GM12878 (cell line): ENCODE results near the gene CCDC80. TPM values are rescaled to one million over a fixed set of nuclear protein-coding genes. Genes with fewer than 3 reads are reported as not detected.

Source experiments
- CBFB ChIP-seq: IDR thresholded peaks from 2 replicates; pipeline ENCODE4 v1.6.1; 2016; ENCODE audit warnings: antibody characterized with exemption, low read depth
- CUX1 ChIP-seq: IDR thresholded peaks from 2 replicates; pipeline ENCODE4 v1.6.1; 2012; ENCODE audit warnings: improper control_type of control experiment, low read depth, low read length; ENCODE audit not compliant: insufficient replicate concordance
- E2F8 ChIP-seq: fragments of 450-650 bp; IDR thresholded peaks from 2 replicates; pipeline ENCODE4 v1.6.1; 2018; ENCODE audit warnings: mild to moderate bottlenecking, low read depth, moderate library complexity; ENCODE audit not compliant: partially characterized antibody
- EGR1 ChIP-seq, 2 experiments: IDR thresholded peaks; 1 replicate in 1 of 2; 2 replicates in 1 of 2; pipeline ENCODE4 v1.6.1; 2011 to 2012; ENCODE audit warnings: low read depth in 2 of 2, low read length in 2 of 2, borderline replicate concordance in 1 of 2, mild to moderate bottlenecking in 1 of 2, moderate library complexity in 1 of 2
- EP300 ChIP-seq, 2 experiments: fragments of 150-350 bp in 1 of 2; IDR thresholded peaks; 2 replicates each; pipeline ENCODE4 v1.6.1; 2011 to 2012; ENCODE audit warnings: low read depth in 2 of 2, low read length in 2 of 2, borderline replicate concordance in 1 of 2, improper control_type of control experiment in 1 of 2, inconsistent platforms in 1 of 2; ENCODE audit not compliant: control insufficient read depth in 1 of 2
- MAX ChIP-seq: IDR thresholded peaks from 2 replicates; pipeline ENCODE4 v1.6.1; 2012; ENCODE audit warnings: low read depth, low read length, improper control_type of control experiment
- MTA3 ChIP-seq: IDR thresholded peaks from 2 replicates; pipeline ENCODE4 v1.6.1; 2012; ENCODE audit warnings: low read length, inconsistent platforms, borderline replicate concordance
- NFYA ChIP-seq: IDR thresholded peaks from 2 replicates; pipeline ENCODE4 v1.6.1; 2011; ENCODE audit warnings: low read depth, mild to moderate bottlenecking, low read length, improper control_type of control experiment, borderline replicate concordance
- PRDM15 ChIP-seq: fragments of 450-650 bp; formaldehyde crosslinking; IDR thresholded peaks from 2 replicates; pipeline ENCODE4 v1.4.0; 2020; ENCODE audit warnings: mild to moderate bottlenecking, moderate library complexity
- RAD21 ChIP-seq: IDR thresholded peaks from 2 replicates; pipeline ENCODE4 v1.6.1; 2011; ENCODE audit warnings: mild to moderate bottlenecking, low read depth, low read length, moderate library complexity; ENCODE audit not compliant: insufficient read depth
- SPI1 ChIP-seq: IDR thresholded peaks from 2 replicates; pipeline ENCODE4 v1.6.1; 2011; ENCODE audit warnings: low read depth, mild to moderate bottlenecking, low read length, moderate library complexity, borderline replicate concordance; ENCODE audit not compliant: insufficient read depth
- SREBF2 ChIP-seq: IDR thresholded peaks from 2 replicates; pipeline ENCODE4 v1.6.1; 2012; ENCODE audit warnings: mild to moderate bottlenecking, low read length
- TCF7 ChIP-seq: IDR thresholded peaks from 2 replicates; pipeline ENCODE4 v1.6.1; 2014; ENCODE audit warnings: antibody characterized with exemption, borderline replicate concordance
- USF2 ChIP-seq: IDR thresholded peaks from 2 replicates; pipeline ENCODE4 v1.6.1; 2011; ENCODE audit warnings: low read depth, low read length, improper control_type of control experiment, borderline replicate concordance
- ZZZ3 ChIP-seq: IDR thresholded peaks from 2 replicates; pipeline ENCODE4 v1.6.1; 2011; ENCODE audit warnings: low read depth; ENCODE audit not compliant: control insufficient read depth, insufficient read length
- polyA plus RNA-seq, 11 experiments: library from polyadenylated mRNA; depleted of rRNA in 4 of 11; unstranded in 6 of 11; stranded (reverse) in 5 of 11; fragments of >200 nt; fragmentation: Nextera tagmentation in 4 of 11; fragmentation: Illumina TruSeq in 1 of 11; extraction: Ambion mirVana in 4 of 11; extraction: Trizol in 1 of 11; gene quantifications; 1 replicate in 1 of 11; 2 replicates in 10 of 11; pipeline versions ENCODE4 v1.2.1 to v1.2.3, GENCODE V29; 2011 to 2016; ENCODE audit warnings: inconsistent platforms in 2 of 11, missing spikeins in 2 of 11, low read depth in 1 of 11
- total RNA-seq, 4 experiments: library from RNA; depleted of rRNA in 3 of 4; stranded (reverse); fragments of >200 nt in 3 of 4; fragmentation: Illumina TruSeq in 1 of 4; extraction: Trizol in 1 of 4; gene quantifications; 2 replicates each; pipeline versions ENCODE4 v1.2.1 to v1.2.3, GENCODE V29; 2013 to 2021

The CCDC80 gene
- total and polyA plus RNA-seq, 10 of the 15 experiments (the other 5 are each of a cell fraction or from before 2014, with no cell fraction given): 0.01 to 0.59 (median 0.21) TPM; not detected in 5

- no peak for TF ChIP-seq USF2
- TF ChIP-seq CBFB: peak; percentile 87
- peak; percentile 16 for TF ChIP-seq CUX1
- TF ChIP-seq SPI1: peak; percentile 99
- TF ChIP-seq E2F8: no peak
- peak; percentile 92 for TF ChIP-seq TCF7
- no peak for TF ChIP-seq SREBF2
- peak in 1 of 2 experiments; percentile 92; a peak in 2 of 3 replicates for TF ChIP-seq EGR1 (IDR thresholded peaks at IDR 0.05; ENCODE audit: borderline replicate concordance in 1 of 2, low read depth in 2 of 2, low read length in 2 of 2)
- TF ChIP-seq RAD21: no peak
- no peak for TF ChIP-seq PRDM15 (CRISPR knock-in tag)
- no peak for TF ChIP-seq ZZZ3
- TF ChIP-seq MTA3: peak; percentile 99
- TF ChIP-seq NFYA: no peak
- no peak for TF ChIP-seq MAX
- TF ChIP-seq EP300 (IDR thresholded peaks at IDR 0.05; ENCODE audit: borderline replicate concordance in 1 of 2, control insufficient read depth in 1 of 2, low read depth in 2 of 2, low read length in 2 of 2): peak; percentile 98 to 100
These were observed 35.8 kb upstream of the CCDC80 start (continued) for GRCh38 chr3:112676659-112677234.
